K562 (cell line): ENCODE results near the gene KRT1. TPM values are rescaled to one million over a fixed set of nuclear protein-coding genes. Genes with fewer than 3 reads are reported as not detected.

Experiments
- ATAC-seq: fragments of 200-7000 bp; cut with Tn5 transposase; 3 replicates; pipeline ENCODE4 v1.9.1; 2020; ENCODE audit warnings: moderate library complexity
- BruUV-seq: library from RNA; stranded (reverse); fragments of 400-500 nt; replicated peaks from 2 replicates; lab custom pipeline; 2021; lab: Mats Ljungman, UMichigan
- CTCF ChIA-PET: fragments of 300-600 bp; formaldehyde crosslinking; extraction: SDS; loops from one replicate; lab custom pipeline; 2021; ENCODE audit warnings: low intra/inter-chr PET ratio; lab: Yijun Ruan, JAX
- POLR2A ChIA-PET: fragments of 300-600, 350-650 bp; sonication (Branson Sonifier 250); formaldehyde crosslinking; extraction: SDS; loops from one replicate; lab custom pipeline; 2021; ENCODE audit warnings: antibody characterized with exemption, inconsistent platforms; lab: Yijun Ruan, JAX
- DNase-seq, 4 experiments: peaks; one replicate each; pipeline versions ENCODE4 v3.0.0 to v3.0.0-alpha.2; 2011 to 2018; ENCODE audit warnings: low spot score in 3 of 4, mixed read lengths in 3 of 4; ENCODE audit errors: extremely low read depth in 1 of 4
- FAIRE-seq: peaks from 2 replicates; lab custom pipeline; 2011; peaks lifted over from hg19 to GRCh38; lab: Jason Lieb, UNC
- H2AFZ ChIP-seq: 2 replicates; pipeline ENCODE4 v1.6.0; 2011; ENCODE audit warnings: low read depth, low read length, control low read depth, inconsistent platforms
- H3K27ac ChIP-seq: fragments of 200-600 bp; 3 replicates; pipeline ENCODE4 v1.8.0; 2011; ENCODE audit warnings: low read depth, mild to moderate bottlenecking, control low read depth, inconsistent platforms, low read length, moderate library complexity, mixed read lengths; ENCODE audit errors: extremely low read depth
- H3K27me3 ChIP-seq, 2 experiments: fragments of 300-600 bp in 1 of 2; 2 replicates in 1 of 2; 3 replicates in 1 of 2; pipeline versions ENCODE4 v1.6.0 to v1.8.0; 2011; ENCODE audit warnings: inconsistent platforms in 2 of 2, low read length in 2 of 2, mild to moderate bottlenecking in 1 of 2, mixed read lengths in 1 of 2, moderate library complexity in 1 of 2; ENCODE audit not compliant: control insufficient read depth in 2 of 2, insufficient read depth in 2 of 2
- H3K36me3 ChIP-seq: fragments of 300-600 bp; 3 replicates; pipeline ENCODE4 v1.8.0; 2011; ENCODE audit warnings: mild to moderate bottlenecking, low read length, inconsistent platforms; ENCODE audit not compliant: control insufficient read depth, insufficient read depth
- H3K4me1 ChIP-seq, 2 experiments: fragments of 200-600 bp in 1 of 2; replicated peaks in 1 of 2; 2 replicates in 1 of 2; 3 replicates in 1 of 2; pipeline versions ENCODE4 v1.5.1 to v1.8.0; 2011; ENCODE audit warnings: inconsistent platforms in 2 of 2, low read length in 2 of 2, mild to moderate bottlenecking in 1 of 2, mixed read lengths in 1 of 2, moderate library complexity in 1 of 2; ENCODE audit not compliant: control insufficient read depth in 2 of 2, insufficient read depth in 2 of 2
- H3K4me2 ChIP-seq: 2 replicates; pipeline ENCODE4 v1.6.1; 2011; ENCODE audit warnings: low read length, control low read depth, inconsistent platforms, mixed read lengths; ENCODE audit not compliant: insufficient read depth
- H3K4me3 ChIP-seq: fragments of 200-600 bp; sonication (generic), shearing (Covaris generic); 2 replicates; pipeline ENCODE4 v1.5.1; 2016; ENCODE audit warnings: control low read depth, inconsistent platforms
- H3K79me2 ChIP-seq: fragments of 200-600 bp; 3 replicates; pipeline ENCODE4 v1.8.0; 2011; ENCODE audit warnings: low read length, inconsistent platforms; ENCODE audit not compliant: control insufficient read depth, insufficient read depth
- H3K9ac ChIP-seq, 2 experiments: 2 replicates each; pipeline versions ENCODE4 v1.6.0 to v1.6.1; 2011; ENCODE audit warnings: low read depth in 2 of 2, low read length in 2 of 2, control low read depth in 1 of 2, inconsistent platforms in 1 of 2, mild to moderate bottlenecking in 1 of 2, mixed read lengths in 1 of 2; ENCODE audit not compliant: insufficient read depth in 1 of 2
- H3K9me1 ChIP-seq: one replicate; pipeline ENCODE4 v1.6.0; 2011; ENCODE audit warnings: inconsistent platforms, mild to moderate bottlenecking, low read length, moderate library complexity; ENCODE audit not compliant: control insufficient read depth, insufficient read depth
- H3K9me3 ChIP-seq: replicated peaks from 2 replicates; pipeline ENCODE4 v1.5.1; 2011; ENCODE audit warnings: low read depth, low read length, inconsistent platforms; ENCODE audit not compliant: control insufficient read depth, insufficient read depth
- H4K20me1 ChIP-seq: replicated peaks from 2 replicates; pipeline ENCODE4 v1.6.1; 2011; ENCODE audit warnings: low read length, inconsistent platforms, mixed read lengths; ENCODE audit not compliant: control insufficient read depth, insufficient read depth
- ASH1L ChIP-seq: fragments of 450-650 bp; IDR thresholded peaks from 2 replicates; pipeline ENCODE4 v1.6.1; 2018; ENCODE audit warnings: borderline replicate concordance, mild to moderate bottlenecking, low read depth; ENCODE audit not compliant: partially characterized antibody
- CTCF ChIP-seq, 3 experiments: IDR thresholded peaks in 2 of 3; conservative IDR thresholded peaks in 1 of 3; 2 replicates each; pipeline ENCODE4 v1.5.1; 2011 to 2012; ENCODE audit warnings: low read length in 3 of 3, mild to moderate bottlenecking in 3 of 3, control low read depth in 2 of 3, improper control_type of control experiment in 1 of 3, inconsistent platforms in 1 of 3, low read depth in 1 of 3, mixed read lengths in 1 of 3, moderate library complexity in 1 of 3; ENCODE audit not compliant: insufficient read depth in 2 of 3
- HLTF ChIP-seq: fragments of 450-650 bp; IDR thresholded peaks from 2 replicates; pipeline ENCODE4 v1.6.1; 2016
- NR0B1 ChIP-seq: fragments of 450-650 bp; IDR thresholded peaks from one replicate; pipeline ENCODE4 v1.6.1; 2018; ENCODE audit warnings: mild to moderate bottlenecking, moderate library complexity; ENCODE audit not compliant: partially characterized antibody
- RERE ChIP-seq: sonication (generic); formaldehyde crosslinking; IDR thresholded peaks from 2 replicates; pipeline ENCODE4 v1.8.0; 2023; ENCODE audit warnings: missing genetic modification reagents, mild to moderate bottlenecking, borderline replicate concordance
- ZNF121 ChIP-seq: sonication (generic); formaldehyde crosslinking; conservative IDR thresholded peaks from 2 replicates; pipeline ENCODE4 v1.8.0; 2022; ENCODE audit warnings: missing genetic modification reagents
- ZNF518B ChIP-seq: fragments of 250-450 bp; sonication (Bioruptor Pico); IDR thresholded peaks from 2 replicates; pipeline ENCODE4 v1.5.0; 2021; ENCODE audit warnings: mild to moderate bottlenecking, moderate library complexity
- ZNF778 ChIP-seq: fragments of 450-650 bp; formaldehyde crosslinking; IDR thresholded peaks from 2 replicates; pipeline ENCODE4 v1.4.0; 2020; ENCODE audit warnings: mild to moderate bottlenecking, moderate library complexity
- WGBS: fragments of 100-300 bp; shearing (Covaris generic); methylation state at CpG from one replicate; pipeline ENCODE4 v1.1.6; 2016; ENCODE audit warnings: low coverage, mixed read lengths; ENCODE audit not compliant: insufficient coverage; ENCODE audit errors: missing lambda C conversion rate; 5-methylcytosine and 5-hydroxymethylcytosine counted together
- in situ Hi-C: fragments of 300-500 bp; cut with MboI; formaldehyde crosslinking; loops from 4 replicates; pipeline ENCODE4 v1.15.0; 2018; ENCODE audit warnings: inconsistent platforms, mixed read lengths
- intact Hi-C: fragments of 100-400 bp; cut with micrococcal nuclease; formaldehyde crosslinking; loops from 2 replicates; pipeline ENCODE4 v1.14.2; 2022
- polyA plus RNA-seq, 8 experiments: library from polyadenylated mRNA; depleted of rRNA in 4 of 8; stranded (reverse) in 5 of 8; unstranded in 3 of 8; fragments of >200 nt; fragmentation: Nextera tagmentation in 2 of 8; fragmentation: Illumina TruSeq in 1 of 8; extraction: Ambion mirVana in 2 of 8; extraction: Trizol in 1 of 8; gene quantifications; 2 replicates each; pipeline versions ENCODE4 v1.2.1 to v1.2.3, GENCODE V29; 2011 to 2014; ENCODE audit warnings: inconsistent platforms in 1 of 8, missing spikeins in 1 of 8
- total RNA-seq, 7 experiments: library from RNA; depleted of rRNA in 6 of 7; stranded (reverse); fragments of >200 nt in 6 of 7; fragmentation: Illumina TruSeq in 2 of 7; extraction: Trizol in 2 of 7; gene quantifications; 2 replicates each; pipeline versions ENCODE4 v1.2.1 to v1.2.3, GENCODE V29; 2011 to 2021; ENCODE audit warnings: low replicate concordance in 1 of 7

KRT1 gene
- total and polyA plus RNA-seq, 9 of the 15 experiments (the other 6 are each of a cell fraction or from before 2014, with no cell fraction given): 0.18 TPM; not detected in 8

- no peak for FAIRE-seq
- H3K9me1 ChIP-seq: no peaks in the 10 kb centered on the region
- no peaks in the 10 kb centered on the region for H3K4me1 ChIP-seq
- H2AFZ ChIP-seq: no peak overlapping the region
- H3K4me3 ChIP-seq: no peak overlapping the region
- 6% methylated on average over 2 of the region's 2 CpGs for WGBS
- H3K9me3 ChIP-seq: no peaks in the 10 kb centered on the region
- peaks cover 19 to 55% of the 10 kb centered on the region in 2 experiments for H3K27me3 ChIP-seq
- no peak for ATAC-seq
- H3K4me2 ChIP-seq: no peak overlapping the region
- in situ Hi-C loops (no loop called here), intact Hi-C loops (no loop called here)
- POLR2A ChIA-PET: interaction anchor here (0.7 kb wide), 1 partner anchor 50 kb away, joined by 3 read pairs; no protein-coding TSS in a partner anchor
- CTCF ChIA-PET: no interaction called here
- no peaks in the 10 kb centered on the region for H3K79me2 ChIP-seq
- no peaks in the 10 kb centered on the region for H3K36me3 ChIP-seq
- H4K20me1 ChIP-seq: no peaks in the 10 kb centered on the region
- no peak overlapping the region for H3K9ac ChIP-seq
- BruUV-seq: no TSS peak
- H3K27ac ChIP-seq: no peak overlapping the region
- DNase-seq: no peak
- TF ChIP-seq RERE: no peak
- no peak for TF ChIP-seq ZNF778
- no peak for TF ChIP-seq HLTF
- no peak for TF ChIP-seq ZNF121 (CRISPR knock-in tag)
- TF ChIP-seq CTCF (IDR thresholded peaks at IDR 0.05 in 2 of 3, conservative IDR thresholded peaks at IDR 0.05 in 1 of 3; ENCODE audit: insufficient read depth in 2 of 3, low read depth in 1 of 3, low read length in 3 of 3): no peak
- no peak for TF ChIP-seq NR0B1
- TF ChIP-seq ZNF518B (CRISPR knock-in tag): no peak
- TF ChIP-seq ASH1L: no peak
Measured at GRCh38 chr12:52684431-52684830, 4.2 kb upstream of the KRT1 start.
